IMR-90 (cell line): Measurements from ENCODE around the gene THNSL1. TPM values are rescaled to one million over a fixed set of nuclear protein-coding genes. Genes with fewer than 3 reads are reported as not detected.

ENCODE experiments used
- ATAC-seq: fragments of 200-7000 bp; cut with Tn5 transposase; 2 replicates; pipeline ENCODE4 v1.9.1; 2020; ENCODE audit warnings: low read depth, mild to moderate bottlenecking, moderate library complexity
- BruUV-seq: library from RNA; stranded (reverse); fragments of 400-500 nt; replicated peaks from 2 replicates; lab custom pipeline; 2021; lab: Mats Ljungman, UMichigan
- CTCF ChIA-PET: fragments of 300-600 bp; formaldehyde crosslinking; extraction: SDS; loops from one replicate; lab custom pipeline; 2021; ENCODE audit warnings: antibody characterized with exemption; lab: Yijun Ruan, JAX
- POLR2A ChIA-PET: fragments of 300-600 bp; sonication (Branson Sonifier 250); formaldehyde crosslinking; loops from one replicate; lab custom pipeline; 2022; ENCODE audit warnings: antibody characterized with exemption; ENCODE audit not compliant: unreplicated experiment; lab: Charles Lee
- DNase-seq: peaks from one replicate; pipeline ENCODE4 v3.0.0; 2013
- H2AFZ ChIP-seq: replicated peaks from 2 replicates; pipeline ENCODE3; 2013; ENCODE audit warnings: low read length, mild to moderate bottlenecking; ENCODE audit not compliant: poor library complexity
- H2AK5ac ChIP-seq: 2 replicates; pipeline ENCODE4 v1.6.1; 2013; ENCODE audit warnings: low read depth, low read length, inconsistent platforms
- H2AK9ac ChIP-seq: replicated peaks from 2 replicates; pipeline ENCODE3; 2013; ENCODE audit warnings: mild to moderate bottlenecking, low read depth, low read length, moderate library complexity; ENCODE audit not compliant: poor library complexity
- H2BK120ac ChIP-seq: 2 replicates; pipeline ENCODE4 v1.6.1; 2013; ENCODE audit warnings: low read depth, low read length, inconsistent platforms
- H2BK15ac ChIP-seq: 3 replicates; pipeline ENCODE4 v1.6.1; 2013; ENCODE audit warnings: low read depth, low read length, inconsistent platforms
- H2BK20ac ChIP-seq: 2 replicates; pipeline ENCODE4 v1.6.1; 2013; ENCODE audit warnings: low read depth, mild to moderate bottlenecking, inconsistent platforms, low read length, moderate library complexity
- H2BK5ac ChIP-seq: 2 replicates; pipeline ENCODE4 v1.6.1; 2013; ENCODE audit warnings: mild to moderate bottlenecking, low read depth, low read length, inconsistent platforms; ENCODE audit not compliant: poor library complexity, severe bottlenecking
- H3K14ac ChIP-seq: replicated peaks from 2 replicates; pipeline ENCODE4 v1.6.1; 2013; ENCODE audit warnings: low read depth, low read length, inconsistent platforms
- H3K18ac ChIP-seq: 2 replicates; pipeline ENCODE4 v1.6.1; 2013; ENCODE audit warnings: low read depth, low read length, control low read depth
- H3K23ac ChIP-seq: 2 replicates; pipeline ENCODE4 v1.6.1; 2013; ENCODE audit warnings: low read depth, low read length, inconsistent platforms
- H3K27ac ChIP-seq: 2 replicates; pipeline ENCODE4 v1.5.1; 2013; ENCODE audit warnings: mild to moderate bottlenecking, control low read depth, low read length; ENCODE audit not compliant: insufficient read depth
- H3K27me3 ChIP-seq: 2 replicates; pipeline ENCODE4 v1.6.1; 2013; ENCODE audit warnings: low read length; ENCODE audit not compliant: control insufficient read depth, insufficient read depth
- H3K36me3 ChIP-seq: 2 replicates; pipeline ENCODE4 v1.6.1; 2013; ENCODE audit warnings: low read length, mixed read lengths; ENCODE audit not compliant: control insufficient read depth, insufficient read depth
- H3K4ac ChIP-seq: 2 replicates; pipeline ENCODE4 v1.6.1; 2013; ENCODE audit warnings: low read depth, low read length, inconsistent platforms
- H3K4me1 ChIP-seq: 2 replicates; pipeline ENCODE4 v1.6.1; 2013; ENCODE audit warnings: low read length, mixed read lengths; ENCODE audit not compliant: control insufficient read depth, insufficient read depth
- H3K4me2 ChIP-seq: 2 replicates; pipeline ENCODE4 v1.6.1; 2013; ENCODE audit warnings: low read depth, mild to moderate bottlenecking, control low read depth, low read length, moderate library complexity
- H3K4me3 ChIP-seq: 2 replicates; pipeline ENCODE4 v1.5.1; 2013; ENCODE audit warnings: low read depth, mild to moderate bottlenecking, control low read depth, low read length, moderate library complexity; ENCODE audit not compliant: insufficient read depth
- H3K56ac ChIP-seq: 2 replicates; pipeline ENCODE4 v1.6.1; 2013; ENCODE audit warnings: low read length, inconsistent platforms; ENCODE audit not compliant: insufficient read depth; ENCODE audit errors: extremely low read depth
- H3K79me1 ChIP-seq, 2 experiments: 2 replicates each; pipeline ENCODE4 v1.6.1; 2013; ENCODE audit warnings: low read length in 2 of 2, inconsistent platforms in 1 of 2, low read depth in 1 of 2
- H3K9ac ChIP-seq: 2 replicates; pipeline ENCODE4 v1.6.1; 2013; ENCODE audit warnings: low read depth, low read length, control low read depth
- H3K9me1 ChIP-seq: 2 replicates; pipeline ENCODE4 v1.6.1; 2013; ENCODE audit warnings: low read length, inconsistent platforms; ENCODE audit not compliant: insufficient read depth
- H3K9me3 ChIP-seq: 2 replicates; pipeline ENCODE4 v1.6.1; 2013; ENCODE audit warnings: low read length; ENCODE audit not compliant: control insufficient read depth, insufficient read depth
- H4K20me1 ChIP-seq: 2 replicates; pipeline ENCODE4 v1.6.1; 2013; ENCODE audit warnings: low read length, inconsistent platforms; ENCODE audit not compliant: insufficient read depth
- H4K5ac ChIP-seq: 2 replicates; pipeline ENCODE4 v1.6.1; 2013; ENCODE audit warnings: mild to moderate bottlenecking, low read depth, low read length, control low read depth
- H4K8ac ChIP-seq, 2 experiments: 2 replicates each; pipeline ENCODE4 v1.6.1; 2013; ENCODE audit warnings: low read depth in 2 of 2, low read length in 2 of 2, control low read depth in 1 of 2, inconsistent platforms in 1 of 2
- H4K91ac ChIP-seq: 2 replicates; pipeline ENCODE4 v1.6.1; 2013; ENCODE audit warnings: low read depth, low read length, inconsistent platforms; ENCODE audit not compliant: insufficient read depth
- CEBPB ChIP-seq: IDR thresholded peaks from 2 replicates; pipeline ENCODE4 v1.6.1; 2012; ENCODE audit warnings: low read depth, low read length, improper control_type of control experiment
- CTCF ChIP-seq: conservative IDR thresholded peaks from 2 replicates; pipeline ENCODE4 v1.5.1; 2012; ENCODE audit warnings: mild to moderate bottlenecking, low read depth, low read length, improper control_type of control experiment
- MAZ ChIP-seq: IDR thresholded peaks from 2 replicates; pipeline ENCODE4 v1.6.1; 2012; ENCODE audit warnings: low read depth, mild to moderate bottlenecking, low read length, improper control_type of control experiment, moderate library complexity, borderline replicate concordance
- MXI1 ChIP-seq: IDR thresholded peaks from 2 replicates; pipeline ENCODE4 v1.6.1; 2012; ENCODE audit warnings: low read depth, mild to moderate bottlenecking, low read length, moderate library complexity, borderline replicate concordance
- POLR2A ChIP-seq: IDR thresholded peaks from 2 replicates; pipeline ENCODE4 v1.6.1; 2012; ENCODE audit warnings: mild to moderate bottlenecking, low read depth, low read length
- RAD21 ChIP-seq: IDR thresholded peaks from 2 replicates; pipeline ENCODE4 v1.6.1; 2012; ENCODE audit warnings: low read length, improper control_type of control experiment
- RFX5 ChIP-seq: IDR thresholded peaks from 2 replicates; pipeline ENCODE4 v1.8.0; 2012; ENCODE audit warnings: low read depth, mild to moderate bottlenecking, low read length, moderate library complexity
- SMC3 ChIP-seq: fragments of 150-350 bp; IDR thresholded peaks from 2 replicates; pipeline ENCODE4 v1.6.1; 2016; ENCODE audit warnings: low read depth, mild to moderate bottlenecking, antibody characterized with exemption, low read length, moderate library complexity
- USF2 ChIP-seq: fragments of 150-350 bp; IDR thresholded peaks from 2 replicates; pipeline ENCODE4 v1.6.1; 2017; ENCODE audit warnings: mild to moderate bottlenecking, antibody characterized with exemption, low read length, low read depth
- WGBS, 2 experiments: methylation state at CpG; one replicate each; pipeline versions ENCODE4 v1.1.5 to v1.1.7; 2013; ENCODE audit warnings: missing lambda C conversion rate in 2 of 2; ENCODE audit not compliant: insufficient read length in 1 of 2; ENCODE audit errors: extremely low coverage in 2 of 2; 5-methylcytosine and 5-hydroxymethylcytosine counted together
- dilution Hi-C: fragments of 300-500 bp; cut with HindIII; formaldehyde crosslinking; loops from one replicate; pipeline ENCODE4 v1.14.3; 2018; ENCODE audit warnings: low sequenced_read_pairs; ENCODE audit not compliant: unreplicated experiment
- in situ Hi-C: fragments of 300-500 bp; cut with MboI; formaldehyde crosslinking; loops from 3 replicates; pipeline ENCODE4 v1.14.3; 2019; ENCODE audit warnings: low sequenced_read_pairs, inconsistent platforms, mixed read lengths
- intact Hi-C: fragments of 100-400 bp; cut with micrococcal nuclease; formaldehyde crosslinking; loops from 2 replicates; pipeline ENCODE4 v1.10.0; 2022
- polyA plus RNA-seq, 3 experiments: library from polyadenylated mRNA; depleted of rRNA; stranded (reverse); fragments of >200 nt; gene quantifications; 2 replicates each; pipeline ENCODE4 v1.2.3, GENCODE V29; 2012; ENCODE audit warnings: low replicate concordance in 1 of 3
- total RNA-seq: library from RNA; depleted of rRNA; stranded (reverse); fragments of >200 nt; gene quantifications from 2 replicates; pipeline ENCODE4 v1.2.3, GENCODE V29; 2012

THNSL1 gene
- total and polyA plus RNA-seq, 2 of the 4 experiments (the other 2 are of a cell fraction): 1.3 to 2.0 TPM

GRCh38 chr10:24969841-24970281 lies 46.6 kb upstream of the THNSL1 start:
- no peak overlapping the region for H2BK20ac ChIP-seq
- H3K18ac ChIP-seq: no peak overlapping the region
- H3K9ac ChIP-seq: no peak overlapping the region
- H4K8ac ChIP-seq: no peak overlapping the region
- H3K9me3 ChIP-seq: no peaks in the 10 kb centered on the region
- intact Hi-C loops: no loop called here
- WGBS, 2 experiments: no CpG with 5 or more reads among the region's 2 CpGs
- H3K4me3 ChIP-seq: no peak overlapping the region
- dilution Hi-C loops: no loop called here
- no peak overlapping the region for H3K27ac ChIP-seq
- H4K91ac ChIP-seq: no peak overlapping the region
- H3K36me3 ChIP-seq: no peaks in the 10 kb centered on the region
- no peaks in the 10 kb centered on the region for H4K20me1 ChIP-seq
- H2AK9ac ChIP-seq: no peak overlapping the region
- no peak overlapping the region for H3K4me2 ChIP-seq
- no peak overlapping the region for H3K14ac ChIP-seq
- no peaks in the 10 kb centered on the region; the same call in 1 of the 2 replicates for H3K27me3 ChIP-seq
- no peak overlapping the region for H3K4ac ChIP-seq
- TF ChIP-seq RFX5: no peak
- no peak for TF ChIP-seq MAZ
- TF ChIP-seq SMC3: no peak
- TF ChIP-seq CTCF: no peak
- TF ChIP-seq POLR2A: no peak
- TF ChIP-seq CEBPB: no peak
- TF ChIP-seq MXI1: no peak
- no peak for TF ChIP-seq RAD21
- no peak for TF ChIP-seq USF2
- no peak for DNase-seq
- in situ Hi-C loops: loop anchor here (25.0 kb wide), 1 partner anchor 258 kb away; the partner anchor contains the start of gene ARHGAP21
- H2AK5ac ChIP-seq: no peak overlapping the region
- no peaks in the 10 kb centered on the region for H3K9me1 ChIP-seq
- H2AFZ ChIP-seq: no peak overlapping the region
- H3K23ac ChIP-seq: no peak overlapping the region
- CTCF ChIA-PET: no interaction called here
- ATAC-seq: peak; percentile 53; the same call in 1 of the 2 replicates
- H3K79me1 ChIP-seq: no peaks in the 10 kb centered on the region
- POLR2A ChIA-PET: no interaction called here
- no peak overlapping the region for H3K56ac ChIP-seq
- no peaks in the 10 kb centered on the region for H3K4me1 ChIP-seq
- H2BK5ac ChIP-seq: no peak overlapping the region
- no peak overlapping the region for H4K5ac ChIP-seq
- no peak overlapping the region for H2BK15ac ChIP-seq
- no peak overlapping the region for H2BK120ac ChIP-seq
- BruUV-seq: no TSS peak
